ACC112 (cell line): ENCODE data around the gene DAP.

Experiments used
- H2AFZ ChIP-seq: fragments of 200-600 bp; sonication (generic); one replicate; pipeline ENCODE4 v1.6.0; 2017; ENCODE audit warnings: antibody characterized with exemption, low read length; ENCODE audit not compliant: unreplicated experiment
- H3K27ac ChIP-seq: fragments of 200-600 bp; sonication (generic); 2 replicates; pipeline ENCODE4 v1.5.1; 2014; ENCODE audit warnings: low read depth, mild to moderate bottlenecking, antibody characterized with exemption, low read length, moderate library complexity
- H3K27me3 ChIP-seq: fragments of 200-600 bp; sonication (generic); 2 replicates; pipeline ENCODE4 v1.6.1; 2014; ENCODE audit warnings: mild to moderate bottlenecking, antibody characterized with exemption, low read length, moderate library complexity, mixed read lengths; ENCODE audit not compliant: insufficient read depth
- H3K36me3 ChIP-seq: fragments of 200-600 bp; sonication (generic); 2 replicates; pipeline ENCODE4 v1.6.1; 2016; ENCODE audit warnings: mild to moderate bottlenecking, antibody characterized with exemption, low read length, moderate library complexity, mixed read lengths; ENCODE audit not compliant: insufficient read depth
- H3K4me1 ChIP-seq: fragments of 200-600 bp; sonication (generic); one replicate; pipeline ENCODE4 v1.6.1; 2016; ENCODE audit warnings: low read length, mixed read lengths; ENCODE audit not compliant: insufficient read depth, unreplicated experiment, control insufficient read depth
- H3K4me3 ChIP-seq: fragments of 200-600 bp; sonication (generic); 2 replicates; pipeline ENCODE4 v1.5.1; 2014; ENCODE audit warnings: mild to moderate bottlenecking, low read depth, low read length
- H3K79me2 ChIP-seq: fragments of 200-600 bp; sonication (generic); one replicate; pipeline ENCODE4 v1.6.0; 2016; ENCODE audit warnings: low read length; ENCODE audit not compliant: control insufficient read depth, unreplicated experiment, insufficient read depth

Gene DAP

DNA sequence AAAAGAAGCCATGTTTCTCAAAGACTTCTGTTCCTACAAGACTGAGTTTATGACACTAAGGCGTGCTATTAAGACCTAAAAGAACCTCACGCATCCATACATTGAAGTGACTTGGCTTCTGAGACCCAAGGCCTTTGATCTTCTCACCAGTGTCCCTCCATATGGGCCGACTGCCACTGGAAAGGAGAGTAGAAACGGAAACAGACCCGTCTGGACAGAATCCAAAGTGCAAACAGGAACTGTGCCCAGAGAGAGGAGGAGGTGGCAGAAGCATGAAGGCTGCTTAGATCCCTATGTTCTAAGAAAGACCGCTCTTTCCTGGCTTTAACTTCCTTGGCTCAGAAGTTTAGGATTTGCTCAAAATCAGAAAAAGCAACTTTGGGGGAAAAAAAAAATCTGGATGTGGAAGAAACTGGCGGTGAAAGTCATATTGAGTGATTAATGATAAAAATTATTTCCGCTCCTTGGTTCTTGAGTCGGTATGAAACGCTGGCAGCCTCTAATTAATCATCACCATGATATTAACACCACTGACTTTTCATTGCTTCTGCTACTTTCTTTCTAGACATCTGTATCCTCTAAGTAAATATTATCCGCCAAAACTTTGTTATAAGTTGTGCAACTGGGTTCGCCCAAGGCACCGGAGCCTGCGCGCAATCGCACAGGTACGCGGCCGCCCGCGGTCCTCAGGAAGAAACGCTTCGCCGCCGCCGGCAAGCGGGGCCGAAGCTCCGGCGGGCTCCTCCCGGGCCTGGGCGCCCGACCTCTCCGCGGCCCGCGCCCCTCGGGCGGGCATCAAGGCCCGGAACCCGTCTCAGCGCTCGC, 726 bp downstream of the DAP start:
- peak overlapping the region; percentile 91 for H3K4me3 ChIP-seq
- H3K4me1 ChIP-seq: peaks cover 14% of the 10 kb centered on the region
- H3K79me2 ChIP-seq: peaks cover 53% of the 10 kb centered on the region
- H2AFZ ChIP-seq: peak overlapping the region; percentile 82
- no peaks in the 10 kb centered on the region for H3K36me3 ChIP-seq
- H3K27ac ChIP-seq: peak overlapping the region; percentile 74
- no peaks in the 10 kb centered on the region for H3K27me3 ChIP-seq

DNA sequence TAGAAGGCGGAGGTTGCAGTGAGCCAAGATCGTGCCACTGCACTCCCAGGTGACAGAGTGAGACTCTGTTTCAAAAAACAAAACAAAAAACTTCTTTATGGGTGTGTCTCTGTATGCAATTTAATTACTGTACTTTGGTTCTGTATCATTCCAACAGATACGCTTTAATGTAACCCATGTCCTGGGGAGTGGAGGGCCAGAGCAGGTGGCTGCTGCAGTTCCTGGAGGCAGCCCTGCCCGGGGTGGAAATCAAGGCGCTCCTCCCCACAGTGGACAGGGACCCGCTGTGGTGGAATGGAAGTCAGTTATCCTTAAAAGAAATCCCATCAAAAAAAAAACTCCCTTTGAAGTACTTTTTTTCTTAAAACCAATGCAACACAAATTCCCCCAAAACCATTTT, 1.9 kb downstream of the DAP start:
- Histone ChIP-seq H2AFZ (no peak overlapping the region), H3K36me3 (no peaks in the 10 kb centered on the region), H3K4me3 (peak overlapping the region; percentile 91; the same call in 1 of the 2 replicates), H3K27ac (no peak overlapping the region), H3K79me2 (peaks cover 65% of the 10 kb centered on the region), H3K4me1 (peaks cover 14% of the 10 kb centered on the region), H3K27me3 (no peaks in the 10 kb centered on the region)

DNA sequence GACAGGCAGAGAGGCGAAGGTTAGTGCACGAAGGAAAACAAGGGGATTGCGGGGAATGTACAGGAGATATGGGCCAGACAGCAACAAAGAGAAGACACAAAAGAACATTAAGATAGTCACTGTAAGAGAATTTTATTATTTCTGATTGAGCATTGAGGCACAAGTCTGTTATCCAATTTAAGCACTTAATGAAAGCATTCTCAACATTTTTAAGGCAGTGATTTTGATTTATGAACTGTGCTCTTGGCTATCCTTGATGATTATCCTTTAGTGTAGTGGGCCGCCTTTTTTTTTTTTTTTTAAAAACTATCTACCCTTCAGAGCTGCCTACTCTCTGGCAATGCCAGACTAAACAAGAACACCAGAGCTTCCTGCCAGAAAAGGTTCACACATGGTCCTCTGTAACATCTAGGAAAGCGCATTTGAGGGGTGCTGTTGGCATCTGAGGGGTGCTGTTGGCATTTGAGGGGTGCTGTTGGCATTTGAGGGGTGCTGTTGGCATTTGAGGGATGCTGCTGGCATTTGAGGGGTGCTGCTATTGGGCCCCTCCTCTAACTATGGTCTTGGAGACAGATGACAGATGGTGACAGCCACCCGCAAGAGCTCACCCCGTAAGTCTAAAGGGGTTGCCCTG, 3.0 kb downstream of the DAP start:
- peaks cover 14% of the 10 kb centered on the region for H3K4me1 ChIP-seq
- H2AFZ ChIP-seq: no peak overlapping the region
- no peaks in the 10 kb centered on the region for H3K27me3 ChIP-seq
- peaks cover 75% of the 10 kb centered on the region for H3K79me2 ChIP-seq
- H3K27ac ChIP-seq: no peak overlapping the region
- H3K4me3 ChIP-seq: no peak overlapping the region
- no peaks in the 10 kb centered on the region for H3K36me3 ChIP-seq

DNA sequence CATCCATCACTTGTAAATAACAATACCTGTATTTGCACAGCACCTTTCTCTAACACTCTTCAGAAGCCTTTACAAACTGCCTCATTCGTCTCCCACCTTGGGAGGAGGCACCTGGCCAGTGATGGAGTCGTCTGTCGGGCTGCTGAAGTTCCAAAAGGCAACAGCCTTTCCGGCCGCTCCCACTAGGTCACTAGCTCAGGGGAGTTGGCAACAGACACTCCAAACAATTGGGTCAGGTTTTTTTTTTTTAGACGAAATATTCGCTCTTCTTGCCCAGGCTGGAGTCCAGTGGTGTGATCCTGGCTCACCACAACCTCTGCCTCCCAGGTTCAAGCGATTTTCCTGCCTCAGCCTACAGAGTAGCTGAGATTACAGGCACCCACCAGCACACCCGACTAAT, 4.0 kb downstream of the DAP start:
- H3K27me3 ChIP-seq: no peaks in the 10 kb centered on the region
- H2AFZ ChIP-seq: no peak overlapping the region
- H3K79me2 ChIP-seq: peaks cover 84% of the 10 kb centered on the region
- no peak overlapping the region for H3K27ac ChIP-seq
- peaks cover 7% of the 10 kb centered on the region; the same call in 1 of the 2 replicates for H3K36me3 ChIP-seq
- H3K4me3 ChIP-seq: no peak overlapping the region
- peaks cover 14% of the 10 kb centered on the region for H3K4me1 ChIP-seq

- Histone ChIP-seq H3K4me3 (no peak overlapping the region), H3K27me3 (no peaks in the 10 kb centered on the region), H3K36me3 (peaks cover 11% of the 10 kb centered on the region; the same call in 1 of the 2 replicates), H3K27ac (no peak overlapping the region), H2AFZ (no peak overlapping the region), H3K79me2 (peaks cover 89% of the 10 kb centered on the region), H3K4me1 (peaks cover 14% of the 10 kb centered on the region)
Measured at GRCh38 chr5:10756549-10756948, 4.5 kb downstream of the DAP start.

DNA sequence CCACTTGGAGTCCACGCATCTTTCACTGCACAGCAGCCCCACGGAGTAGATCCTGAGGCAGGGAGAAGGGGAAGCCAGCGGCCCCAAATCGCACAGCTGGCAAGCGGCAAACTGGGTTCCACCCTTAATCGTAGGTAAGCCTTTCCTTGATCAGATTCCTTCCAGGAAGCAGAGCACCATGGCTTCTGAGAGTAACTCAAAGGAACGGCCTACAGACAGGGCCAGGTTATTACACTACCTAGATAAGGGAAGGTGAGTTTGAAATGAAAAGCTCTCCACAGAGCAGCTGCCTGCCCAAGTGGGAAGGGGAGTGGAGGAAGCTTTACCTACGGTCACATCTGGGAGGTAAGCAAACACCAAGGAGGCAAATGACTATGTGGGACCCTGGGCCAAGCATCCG, 7.9 kb downstream of the DAP start:
- Histone ChIP-seq H2AFZ (no peak overlapping the region), H3K27me3 (no peaks in the 10 kb centered on the region), H3K4me1 (peaks cover 11% of the 10 kb centered on the region), H3K4me3 (no peak overlapping the region), H3K36me3 (peaks cover 15% of the 10 kb centered on the region; the same call in 1 of the 2 replicates), H3K79me2 (peaks cover 89% of the 10 kb centered on the region), H3K27ac (no peak overlapping the region)

GRCh38 chr5:10752451-10752850, 8.6 kb downstream of the DAP start:
- Histone ChIP-seq H3K27me3 (no peaks in the 10 kb centered on the region), H2AFZ (no peak overlapping the region), H3K79me2 (peaks cover 83% of the 10 kb centered on the region), H3K4me3 (no peak overlapping the region), H3K27ac (no peak overlapping the region), H3K4me1 (peaks cover 11% of the 10 kb centered on the region), H3K36me3 (peaks cover 15% of the 10 kb centered on the region; the same call in 1 of the 2 replicates)

GRCh38 chr5:10750909-10751308, 10.1 kb downstream of the DAP start:
- no peak overlapping the region for H2AFZ ChIP-seq
- no peaks in the 10 kb centered on the region for H3K4me1 ChIP-seq
- no peaks in the 10 kb centered on the region for H3K27me3 ChIP-seq
- H3K27ac ChIP-seq: no peak overlapping the region
- peaks cover 69% of the 10 kb centered on the region for H3K79me2 ChIP-seq
- no peak overlapping the region for H3K4me3 ChIP-seq
- H3K36me3 ChIP-seq: peaks cover 15% of the 10 kb centered on the region; the same call in 1 of the 2 replicates

GRCh38 chr5:10747678-10748622, 13.1 kb downstream of the DAP start:
- H3K4me3 ChIP-seq: no peak overlapping the region
- H3K79me2 ChIP-seq: peaks cover 44% of the 10 kb centered on the region
- H3K27ac ChIP-seq: no peak overlapping the region
- no peaks in the 10 kb centered on the region for H3K27me3 ChIP-seq
- H3K4me1 ChIP-seq: no peaks in the 10 kb centered on the region
- H2AFZ ChIP-seq: no peak overlapping the region
- peaks cover 39% of the 10 kb centered on the region for H3K36me3 ChIP-seq

- Histone ChIP-seq H3K79me2 (peaks cover 35% of the 10 kb centered on the region), H3K36me3 (peaks cover 40% of the 10 kb centered on the region)
Measured at GRCh38 chr5:10746711-10747110, 14.3 kb downstream of the DAP start.

More at GRCh38 chr5:10746711-10747110, 14.3 kb downstream of the DAP start:
- H3K27me3 ChIP-seq: no peaks in the 10 kb centered on the region
- no peaks in the 10 kb centered on the region for H3K4me1 ChIP-seq
- H3K27ac ChIP-seq: no peak overlapping the region
- H2AFZ ChIP-seq: no peak overlapping the region
- H3K4me3 ChIP-seq: no peak overlapping the region
